CD8-positive, alpha-beta memory T cell (primary cell): ENCODE data around the gene MBNL2. TPM values are rescaled to one million over a fixed set of nuclear protein-coding genes. Genes with fewer than 3 reads are reported as not detected.

Source experiments
- CTCF ChIA-PET: fragments of 350-600 bp; sonication (Branson Sonifier 250); formaldehyde crosslinking; loops from one replicate; lab custom pipeline; 2021; ENCODE audit warnings: antibody characterized with exemption; lab: Charles Lee
- POLR2A ChIA-PET: fragments of 350-600 bp; sonication (Branson Sonifier 250); formaldehyde crosslinking; loops from one replicate; lab custom pipeline; 2021; ENCODE audit warnings: antibody characterized with exemption; lab: Charles Lee
- DNase-seq, 5 donors: peaks; one replicate each; pipeline versions ENCODE4 v3.0.0 to v3.0.0-alpha.2; 2020 to 2022; ENCODE audit warnings: mixed read lengths in 1 of 5
- H3K27ac ChIP-seq: one replicate; pipeline ENCODE4 v1.7.0; 2013; ENCODE audit warnings: low read depth, mild to moderate bottlenecking, low read length, moderate library complexity
- H3K27me3 ChIP-seq: 2 replicates; pipeline ENCODE4 v1.7.0; 2013; ENCODE audit warnings: low read length, mild to moderate bottlenecking; ENCODE audit not compliant: insufficient read depth, poor library complexity, severe bottlenecking
- H3K36me3 ChIP-seq: 2 replicates; pipeline ENCODE4 v1.7.0; 2013; ENCODE audit warnings: mild to moderate bottlenecking, low read length, moderate library complexity; ENCODE audit not compliant: insufficient read depth
- H3K4me1 ChIP-seq: 2 replicates; pipeline ENCODE4 v1.7.0; 2013; ENCODE audit warnings: mild to moderate bottlenecking, low read length, moderate library complexity; ENCODE audit not compliant: insufficient read depth
- H3K4me3 ChIP-seq: 2 replicates; pipeline ENCODE4 v1.7.0; 2013; ENCODE audit warnings: mild to moderate bottlenecking, low read length
- H3K9me3 ChIP-seq: 2 replicates; pipeline ENCODE4 v1.7.0; 2013; ENCODE audit warnings: mild to moderate bottlenecking, low read length
- H3K27ac Mint-ChIP-seq, 8 donors: one replicate each; pipeline ENCODE4 v1.8.0; 2020 to 2021; ENCODE audit warnings: mixed read lengths in 8 of 8, mild to moderate bottlenecking in 6 of 8, inconsistent platforms in 3 of 8, moderate library complexity in 3 of 8
- H3K27me3 Mint-ChIP-seq, 2 donors: one replicate each; pipeline ENCODE4 v1.8.0; 2020 to 2021; ENCODE audit warnings: mixed read lengths in 2 of 2, mild to moderate bottlenecking in 1 of 2, moderate library complexity in 1 of 2
- H3K36me3 Mint-ChIP-seq, 3 donors: one replicate each; pipeline ENCODE4 v1.8.0; 2020 to 2021; ENCODE audit warnings: mixed read lengths in 3 of 3, inconsistent platforms in 1 of 3, mild to moderate bottlenecking in 1 of 3
- H3K4me1 Mint-ChIP-seq, 3 donors: one replicate each; pipeline ENCODE4 v1.8.0; 2020 to 2021; ENCODE audit warnings: mixed read lengths in 3 of 3, inconsistent platforms in 1 of 3, mild to moderate bottlenecking in 1 of 3
- H3K4me3 Mint-ChIP-seq, 7 donors: one replicate each; pipeline ENCODE4 v1.8.0; 2020 to 2021; ENCODE audit warnings: mixed read lengths in 7 of 7, mild to moderate bottlenecking in 6 of 7, moderate library complexity in 4 of 7, inconsistent platforms in 2 of 7
- H3K9me3 Mint-ChIP-seq, 5 donors: one replicate each; pipeline ENCODE4 v1.8.0; 2020 to 2022; ENCODE audit warnings: mixed read lengths in 5 of 5, mild to moderate bottlenecking in 3 of 5, moderate library complexity in 2 of 5, inconsistent platforms in 1 of 5
- polyA plus RNA-seq: library from polyadenylated mRNA; unstranded; fragments of 300-500 nt; fragmentation: Illumina TruSeq; gene quantifications from one replicate; pipeline ENCODE4 v1.2.3, GENCODE V29; 2021
- total RNA-seq, 2 experiments: library from RNA; stranded (reverse); gene quantifications; one replicate each; pipeline ENCODE4 v1.2.3, GENCODE V29; 2021

Gene MBNL2
- total and polyA plus RNA-seq, 3 experiments from 2014 or later = 15.9 to 17.8 (median 17.7) TPM

GRCh38 chr13:97249093-97249795 lies 27.1 kb downstream of the MBNL2 start:
- no peaks in the 10 kb centered on the region for H3K36me3 ChIP-seq
- H3K4me3 ChIP-seq = no peak overlapping the region
- H3K4me1 ChIP-seq = peaks cover 15% of the 10 kb centered on the region
- no peaks in the 10 kb centered on the region for H3K9me3 ChIP-seq
- peaks cover 0 to 4% (median 0%) of the 10 kb centered on the region in 3 donors for H3K36me3 Mint-ChIP-seq
- no peak overlapping the region for H3K27ac Mint-ChIP-seq
- H3K27me3 Mint-ChIP-seq = no peaks in the 10 kb centered on the region
- peaks cover 33 to 49% (median 44%) of the 10 kb centered on the region in 3 donors for H3K4me1 Mint-ChIP-seq
- H3K9me3 Mint-ChIP-seq = no peaks in the 10 kb centered on the region
- POLR2A ChIA-PET = interaction anchor here (0.7 kb wide), 1 partner anchor 225 kb away, joined by 3 read pairs; no protein-coding TSS in a partner anchor
- no peak for DNase-seq
- no peak overlapping the region for H3K4me3 Mint-ChIP-seq
- H3K27ac ChIP-seq = no peak overlapping the region
- H3K27me3 ChIP-seq = no peaks in the 10 kb centered on the region
- CTCF ChIA-PET = no interaction called here

GRCh38 chr13:97249796-97250495 lies 27.8 kb downstream of the MBNL2 start:
- Histone ChIP-seq H3K4me1 (peaks cover 15% of the 10 kb centered on the region), H3K4me3 (no peak overlapping the region), H3K27ac (no peak overlapping the region), H3K9me3 (no peaks in the 10 kb centered on the region), H3K27me3 (no peaks in the 10 kb centered on the region), H3K36me3 (no peaks in the 10 kb centered on the region)
- ChIA-PET CTCF (interaction anchor here (1.3 kb wide), 1 partner anchor 8 kb away, joined by 3 read pairs; no protein-coding TSS in a partner anchor), POLR2A (interaction anchor here (0.7 kb wide), 1 partner anchor 226 kb away, joined by 3 read pairs; no protein-coding TSS in a partner anchor)
- H3K4me3 Mint-ChIP-seq = no peak overlapping the region
- DNase-seq = no peak
- H3K4me1 Mint-ChIP-seq = peaks cover 32 to 50% (median 38%) of the 10 kb centered on the region in 3 donors
- no peaks in the 10 kb centered on the region for H3K27me3 Mint-ChIP-seq
- H3K36me3 Mint-ChIP-seq = peaks cover 0 to 2% (median 0%) of the 10 kb centered on the region in 3 donors
- H3K9me3 Mint-ChIP-seq = no peaks in the 10 kb centered on the region
- H3K27ac Mint-ChIP-seq = peak overlapping the region in 5 of 8 donors; percentile 2 to 66 (median 56)

- H3K27me3 ChIP-seq = no peaks in the 10 kb centered on the region
- H3K4me1 ChIP-seq = peaks cover 15% of the 10 kb centered on the region
- Mint-ChIP-seq H3K36me3 (peaks cover 0 to 4% (median 0%) of the 10 kb centered on the region in 3 donors), H3K4me3 (no peak overlapping the region), H3K9me3 (no peaks in the 10 kb centered on the region), H3K27ac (peak overlapping the region in 4 of 8 donors; percentile 2 to 66 (median 33)), H3K4me1 (peaks cover 37 to 53% (median 38%) of the 10 kb centered on the region in 3 donors), H3K27me3 (no peaks in the 10 kb centered on the region)
- H3K36me3 ChIP-seq = no peaks in the 10 kb centered on the region
- H3K9me3 ChIP-seq = no peaks in the 10 kb centered on the region
- ChIA-PET POLR2A (no interaction called here), CTCF (interaction anchor here (1.3 kb wide), 1 partner anchor 9 kb away, joined by 3 read pairs; no protein-coding TSS in a partner anchor)
- no peak for DNase-seq
- no peak overlapping the region for H3K4me3 ChIP-seq
- H3K27ac ChIP-seq = no peak overlapping the region
Measured at GRCh38 chr13:97250560-97250959, 28.4 kb downstream of the MBNL2 start.

- CTCF ChIA-PET = no interaction called here
- no peaks in the 10 kb centered on the region for H3K9me3 ChIP-seq
- H3K4me3 ChIP-seq = no peak overlapping the region
- H3K36me3 ChIP-seq = no peaks in the 10 kb centered on the region
- POLR2A ChIA-PET = no interaction called here
- Mint-ChIP-seq H3K27ac (no peak overlapping the region), H3K27me3 (no peaks in the 10 kb centered on the region), H3K4me1 (peaks cover 50 to 60% (median 54%) of the 10 kb centered on the region in 3 donors), H3K36me3 (peaks cover 0 to 9% (median 1%) of the 10 kb centered on the region in 3 donors), H3K9me3 (no peaks in the 10 kb centered on the region), H3K4me3 (no peak overlapping the region)
- no peaks in the 10 kb centered on the region for H3K27me3 ChIP-seq
- no peak for DNase-seq
- no peak overlapping the region for H3K27ac ChIP-seq
- H3K4me1 ChIP-seq = peaks cover 22% of the 10 kb centered on the region
Measured at GRCh38 chr13:97252735-97253134, 30.6 kb downstream of the MBNL2 start.

GRCh38 chr13:97253581-97254293 lies 31.6 kb downstream of the MBNL2 start:
- Histone ChIP-seq H3K36me3 (no peaks in the 10 kb centered on the region), H3K4me1 (peaks cover 26% of the 10 kb centered on the region), H3K9me3 (no peaks in the 10 kb centered on the region), H3K27me3 (no peaks in the 10 kb centered on the region), H3K4me3 (no peak overlapping the region), H3K27ac (no peak overlapping the region)
- H3K9me3 Mint-ChIP-seq = no peaks in the 10 kb centered on the region
- no peak overlapping the region for H3K27ac Mint-ChIP-seq
- H3K36me3 Mint-ChIP-seq = peaks cover 0 to 9% (median 3%) of the 10 kb centered on the region in 3 donors
- H3K4me1 Mint-ChIP-seq = peaks cover 59 to 70% (median 62%) of the 10 kb centered on the region in 3 donors
- no peak for DNase-seq
- no peaks in the 10 kb centered on the region for H3K27me3 Mint-ChIP-seq
- POLR2A ChIA-PET = no interaction called here
- CTCF ChIA-PET = no interaction called here
- no peak overlapping the region for H3K4me3 Mint-ChIP-seq

- Histone ChIP-seq H3K4me1 (peaks cover 23% of the 10 kb centered on the region), H3K27me3 (no peaks in the 10 kb centered on the region), H3K4me3 (no peak overlapping the region), H3K9me3 (no peaks in the 10 kb centered on the region), H3K36me3 (no peaks in the 10 kb centered on the region), H3K27ac (no peak overlapping the region)
- Mint-ChIP-seq H3K4me1 (peaks cover 61 to 72% (median 63%) of the 10 kb centered on the region in 3 donors), H3K27me3 (no peaks in the 10 kb centered on the region), H3K36me3 (peaks cover 0 to 9% (median 3%) of the 10 kb centered on the region in 3 donors), H3K27ac (no peak overlapping the region), H3K4me3 (no peak overlapping the region), H3K9me3 (no peaks in the 10 kb centered on the region)
- CTCF ChIA-PET = no interaction called here
- POLR2A ChIA-PET = no interaction called here
- DNase-seq = no peak
Measured at GRCh38 chr13:97254816-97255215, 32.7 kb downstream of the MBNL2 start.

- Mint-ChIP-seq H3K4me3 (no peak overlapping the region), H3K36me3 (peaks cover 0 to 9% (median 3%) of the 10 kb centered on the region in 3 donors), H3K27me3 (no peaks in the 10 kb centered on the region), H3K4me1 (peaks cover 61 to 72% (median 63%) of the 10 kb centered on the region in 3 donors), H3K9me3 (no peaks in the 10 kb centered on the region), H3K27ac (peak overlapping the region in 4 of 8 donors; percentile 3 to 17 (median 12))
- ChIA-PET CTCF (no interaction called here), POLR2A (no interaction called here)
- H3K4me3 ChIP-seq = no peak overlapping the region
- H3K27me3 ChIP-seq = no peaks in the 10 kb centered on the region
- peaks cover 15% of the 10 kb centered on the region for H3K4me1 ChIP-seq
- H3K9me3 ChIP-seq = no peaks in the 10 kb centered on the region
- no peak overlapping the region for H3K27ac ChIP-seq
- H3K36me3 ChIP-seq = no peaks in the 10 kb centered on the region
- no peak for DNase-seq
Measured at GRCh38 chr13:97255515-97256021, 33.4 kb downstream of the MBNL2 start.
